Measurements from ENCODE around the gene HMGB1.

DNA sequence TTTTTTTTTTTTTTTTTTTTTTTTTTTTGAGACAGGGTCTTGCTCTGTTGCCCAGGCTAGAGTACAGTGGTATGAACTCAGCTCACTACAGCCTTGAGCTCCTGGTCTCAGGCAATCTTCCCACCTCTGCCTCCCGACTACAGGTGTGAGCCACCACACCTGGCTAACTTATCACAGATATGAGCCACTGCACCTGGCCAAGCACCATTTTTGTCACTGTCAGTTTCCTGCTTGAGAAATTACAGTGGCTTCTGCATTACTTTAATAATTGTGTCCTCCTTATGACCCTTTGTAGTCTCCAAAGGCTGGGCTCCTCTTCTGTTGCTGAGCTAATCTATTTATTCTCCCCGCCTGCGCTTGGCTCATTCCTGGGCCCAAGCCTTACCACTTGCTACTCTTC, 27.4 kb downstream of the HMGB1 start:
- TF ChIP-seq, protein P1, sequence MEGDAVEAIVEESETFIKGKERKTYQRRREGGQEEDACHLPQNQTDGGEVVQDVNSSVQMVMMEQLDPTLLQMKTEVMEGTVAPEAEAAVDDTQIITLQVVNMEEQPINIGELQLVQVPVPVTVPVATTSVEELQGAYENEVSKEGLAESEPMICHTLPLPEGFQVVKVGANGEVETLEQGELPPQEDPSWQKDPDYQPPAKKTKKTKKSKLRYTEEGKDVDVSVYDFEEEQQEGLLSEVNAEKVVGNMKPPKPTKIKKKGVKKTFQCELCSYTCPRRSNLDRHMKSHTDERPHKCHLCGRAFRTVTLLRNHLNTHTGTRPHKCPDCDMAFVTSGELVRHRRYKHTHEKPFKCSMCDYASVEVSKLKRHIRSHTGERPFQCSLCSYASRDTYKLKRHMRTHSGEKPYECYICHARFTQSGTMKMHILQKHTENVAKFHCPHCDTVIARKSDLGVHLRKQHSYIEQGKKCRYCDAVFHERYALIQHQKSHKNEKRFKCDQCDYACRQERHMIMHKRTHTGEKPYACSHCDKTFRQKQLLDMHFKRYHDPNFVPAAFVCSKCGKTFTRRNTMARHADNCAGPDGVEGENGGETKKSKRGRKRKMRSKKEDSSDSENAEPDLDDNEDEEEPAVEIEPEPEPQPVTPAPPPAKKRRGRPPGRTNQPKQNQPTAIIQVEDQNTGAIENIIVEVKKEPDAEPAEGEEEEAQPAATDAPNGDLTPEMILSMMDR (IDR thresholded peaks at IDR 0.05): no peak
- no peak for TF ChIP-seq POLR2A (IDR thresholded peaks at IDR 0.05)

Data from testis (tissue), 2 donors.